Thyroid gland (tissue), 4 donors: Measurements from ENCODE around the gene LY6G5B.

Experiments
- CTCF ChIP-seq, 6 experiments: fragments of 200-600 bp in 3 of 6; fragments of 450-650 bp in 3 of 6; sonication (generic) in 3 of 6; IDR thresholded peaks; one replicate each; pipeline ENCODE4 v1.5.1; 2016 to 2019; ENCODE audit warnings: antibody characterized with exemption in 6 of 6, mild to moderate bottlenecking in 2 of 6, inconsistent platforms in 1 of 6, moderate library complexity in 1 of 6
- POLR2A ChIP-seq, 2 donors: fragments of 450-650 bp; IDR thresholded peaks; one replicate each; pipeline ENCODE4 v1.6.1; 2017; ENCODE audit warnings: antibody characterized with exemption in 2 of 2, mild to moderate bottlenecking in 2 of 2, moderate library complexity in 1 of 2

DNA sequence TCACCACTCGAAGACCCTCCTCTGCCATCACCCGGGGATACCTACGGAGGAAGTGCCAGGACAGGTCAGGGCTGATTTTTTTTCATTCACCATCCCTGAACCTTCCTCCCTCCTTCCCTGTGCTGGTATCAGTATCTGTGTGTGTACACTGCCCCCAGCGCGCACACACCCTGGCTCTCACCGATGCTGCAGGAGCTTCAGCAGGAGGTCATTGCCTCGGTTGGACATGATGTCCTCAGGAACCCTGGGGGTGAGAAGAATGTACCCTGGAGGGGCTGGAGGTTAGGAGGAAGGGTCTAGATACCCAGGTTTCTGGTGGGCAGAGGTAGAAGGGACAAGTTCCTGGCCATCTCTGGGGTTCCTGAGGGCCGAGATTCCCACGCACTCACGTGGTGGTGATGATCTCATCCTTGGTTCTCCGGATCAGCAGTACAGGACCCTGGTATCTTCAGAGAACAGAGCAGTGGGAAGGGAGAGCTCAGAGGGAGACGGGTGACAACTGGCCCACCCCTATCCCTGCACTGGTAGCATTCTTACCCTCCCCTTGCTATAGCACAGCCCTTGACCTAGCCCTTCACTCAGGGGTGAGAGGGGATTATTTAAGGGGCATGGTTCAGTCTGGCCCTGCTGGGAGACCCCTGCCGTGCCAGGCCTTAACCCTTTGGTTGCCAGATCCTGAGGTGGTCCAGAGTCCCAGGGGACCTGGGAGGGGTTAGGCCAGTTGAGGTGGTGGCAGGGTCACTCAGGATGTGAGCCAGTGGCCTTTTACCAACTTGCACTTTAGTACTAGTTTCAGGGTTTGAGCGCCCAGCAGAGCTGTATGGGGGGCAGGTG lies 18.3 kb downstream of the LY6G5B start:
- TF ChIP-seq CTCF (IDR thresholded peaks at IDR 0.05) (no peak), POLR2A (IDR thresholded peaks at IDR 0.05) (no peak)
